NCI-H526 treated with DMSO at 0.1 percent for 48 hours (cell line): ENCODE results near the gene SLC12A5.
"Not testable (repeated sequence)": the region's sequence is repeated elsewhere in the genome, so short reads cannot be mapped to it uniquely, and the experiment has no call there.

Experiments
- DNase-seq: peaks from one replicate; lab custom pipeline; 2025; lab: John Stamatoyannopoulos, UW

Gene SLC12A5

DNA sequence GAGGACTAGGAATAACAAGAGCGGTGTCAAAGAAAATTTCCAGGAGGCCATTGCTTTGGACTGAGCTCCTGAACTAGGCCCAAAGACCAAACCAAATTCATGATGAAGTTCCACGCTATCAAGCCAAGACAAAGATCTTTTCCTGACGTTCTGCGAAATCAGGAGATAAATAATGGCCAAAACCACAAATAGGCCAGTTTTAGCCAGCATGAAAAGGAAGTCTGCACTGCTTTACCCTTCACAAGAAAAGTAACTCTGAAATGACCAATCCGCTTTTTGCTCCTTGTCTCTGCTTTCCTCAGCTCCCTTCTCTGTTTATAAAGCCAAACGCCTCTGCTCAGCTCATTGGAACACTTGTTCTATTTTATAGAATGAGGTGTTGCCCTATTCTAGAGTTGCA, 54.1 kb downstream of the SLC12A5 start:
- DNase-seq: no peak

DNA sequence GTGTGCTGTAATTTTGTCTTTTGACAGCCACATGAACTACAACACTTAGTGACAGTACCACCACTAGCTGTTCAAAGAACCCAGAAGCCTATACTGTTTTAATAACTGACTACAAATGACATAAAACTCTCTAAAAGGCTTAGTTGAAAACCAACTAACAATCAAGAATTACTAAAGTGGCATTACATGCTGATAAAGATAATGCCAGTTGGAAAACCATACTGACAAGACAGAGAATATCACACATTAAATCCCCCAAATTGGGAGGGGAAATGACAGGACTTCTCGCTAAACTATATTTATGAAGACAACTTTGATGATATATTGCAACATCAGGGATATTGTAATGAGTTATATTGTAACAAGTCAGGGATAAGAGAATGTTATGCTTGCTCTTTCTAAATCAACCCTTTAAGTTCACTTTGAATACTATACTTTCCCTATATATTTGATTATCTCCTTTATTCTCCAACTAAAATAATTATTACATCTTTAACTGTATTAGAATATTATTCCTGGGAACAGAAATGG, 54.6 kb downstream of the SLC12A5 start:
- no peak for DNase-seq

GRCh38 chr20:46084805-46085178, 55.8 kb downstream of the SLC12A5 start:
- DNase-seq: no peak

- no peak for DNase-seq
These were observed 56.3 kb downstream of the SLC12A5 start for GRCh38 chr20:46085179-46085851.

DNA sequence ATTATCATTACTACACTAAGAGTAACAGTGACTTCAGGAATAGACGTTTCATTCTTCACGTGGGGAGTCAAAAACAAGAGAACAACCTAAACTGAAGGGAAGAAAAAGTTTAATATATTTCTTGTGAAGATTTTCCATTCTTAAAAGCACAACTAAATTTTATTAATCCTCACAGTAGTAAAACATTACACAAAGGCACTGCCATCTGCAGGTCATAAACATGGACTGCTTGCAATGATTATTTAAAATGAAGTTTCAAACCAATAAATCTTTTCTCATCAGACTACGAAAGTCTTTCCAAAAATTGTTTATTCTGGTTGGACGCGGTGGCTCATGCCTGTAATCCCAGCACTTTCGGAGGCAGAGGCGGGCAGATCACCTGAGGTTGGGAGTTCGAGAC, 58.1 kb downstream of the SLC12A5 start:
- DNase-seq: no peak

DNA sequence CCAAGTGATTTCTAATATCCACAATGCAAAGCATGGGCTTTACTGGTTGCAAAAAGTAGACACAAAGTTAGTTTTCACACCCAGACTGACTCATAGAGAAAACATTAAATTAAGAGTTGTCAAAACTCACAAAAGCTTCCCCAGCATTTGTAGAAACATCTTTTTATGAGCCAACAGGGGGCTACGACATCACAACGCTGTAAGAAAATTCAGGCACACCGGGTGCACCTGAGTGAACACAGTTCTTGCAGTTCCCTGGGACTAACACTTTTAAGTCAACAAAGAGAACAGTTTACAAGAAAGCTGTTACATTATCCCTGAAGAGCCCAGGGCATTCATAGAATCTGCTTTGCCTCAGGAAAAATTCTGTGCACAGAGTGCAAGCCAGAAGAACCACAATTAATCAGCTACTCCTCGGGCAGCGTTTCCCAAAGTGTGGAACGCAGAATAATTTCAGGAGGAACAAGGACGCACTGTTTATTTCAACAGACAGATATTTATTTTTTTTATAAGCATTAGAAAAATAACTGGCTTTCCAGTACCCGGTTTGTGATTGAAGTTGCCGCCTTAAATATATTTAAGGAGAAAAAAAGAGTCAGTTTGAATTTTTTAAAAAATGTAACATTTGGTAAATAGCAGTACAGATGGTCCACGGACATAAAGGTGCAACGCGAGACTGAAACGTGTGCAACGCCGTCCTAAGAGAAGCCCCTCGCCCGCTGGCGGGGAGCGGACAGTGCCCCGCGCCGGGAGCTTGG, 59.6 kb downstream of the SLC12A5 start:
- peak; percentile 8 for DNase-seq

DNA sequence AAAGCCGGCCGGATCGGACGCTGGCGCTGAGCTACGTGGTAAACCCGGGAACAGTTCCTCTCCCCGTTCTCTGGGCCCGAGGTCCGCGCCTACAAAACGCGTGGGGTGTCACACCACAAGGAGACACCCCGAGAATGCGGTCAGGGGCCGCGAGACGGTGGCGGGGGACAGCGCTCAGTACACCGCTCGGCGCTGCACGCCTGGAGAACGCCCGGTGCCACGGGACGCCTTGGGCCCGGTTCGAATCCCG, 60.1 kb downstream of the SLC12A5 start:
- DNase-seq: no peak

- peak; percentile 95 for DNase-seq
These were observed 60.7 kb downstream of the SLC12A5 start, which contains the start of gene NCOA5 for GRCh38 chr20:46089417-46090388. Gene NCOA5, minus strand, starts transcription at chr20:46089962. Its CDS starts 10,538 bp downstream, at chr20:46079424.

GRCh38 chr20:46091622-46092535, 62.9 kb downstream of the SLC12A5 start:
- not testable (repeated sequence) for DNase-seq

- DNase-seq: no peak
These were observed 64.5 kb downstream of the SLC12A5 start for GRCh38 chr20:46093531-46093930.

GRCh38 chr20:46099491-46100287, 70.7 kb downstream of the SLC12A5 start:
- DNase-seq: no peak

DNA sequence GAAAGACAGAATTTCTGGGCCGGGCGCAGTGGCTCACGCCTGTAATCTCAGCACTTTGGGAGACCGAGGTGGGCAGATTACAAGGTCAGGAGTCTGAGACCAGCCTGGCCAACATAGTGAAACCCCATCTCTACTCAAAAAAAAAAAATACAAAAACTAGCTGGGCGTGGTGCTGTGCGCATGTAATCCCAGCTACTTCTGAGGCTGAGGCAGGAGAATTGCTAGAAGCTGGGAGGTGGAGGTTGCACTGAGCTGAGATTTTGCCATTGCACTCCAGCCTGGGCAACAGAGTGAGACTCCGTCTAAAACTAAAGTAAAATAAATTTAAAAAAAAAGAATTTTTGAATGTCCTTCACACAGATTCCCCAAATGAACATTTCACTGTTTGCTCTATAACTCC, 71.4 kb downstream of the SLC12A5 start:
- not testable (repeated sequence) for DNase-seq

DNA sequence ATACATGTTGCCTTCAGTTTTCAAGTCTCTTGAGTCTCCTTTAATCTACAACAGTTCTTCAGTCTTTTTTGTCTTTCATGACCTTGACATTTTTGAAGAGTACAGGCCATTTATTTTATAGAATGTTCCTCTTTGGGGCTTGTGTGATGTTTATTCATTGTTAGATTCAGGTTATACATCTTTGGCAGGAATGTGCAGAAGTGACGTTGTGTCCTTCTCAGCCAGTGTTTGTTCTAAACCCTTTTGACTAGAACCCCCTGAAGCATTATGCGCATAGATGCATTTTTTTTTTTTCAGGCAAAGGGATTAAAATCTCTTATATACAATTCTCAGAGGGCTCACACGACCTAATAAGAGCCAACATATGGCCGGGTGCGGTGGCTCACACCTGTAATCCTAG, 72.0 kb downstream of the SLC12A5 start:
- no peak for DNase-seq

DNA sequence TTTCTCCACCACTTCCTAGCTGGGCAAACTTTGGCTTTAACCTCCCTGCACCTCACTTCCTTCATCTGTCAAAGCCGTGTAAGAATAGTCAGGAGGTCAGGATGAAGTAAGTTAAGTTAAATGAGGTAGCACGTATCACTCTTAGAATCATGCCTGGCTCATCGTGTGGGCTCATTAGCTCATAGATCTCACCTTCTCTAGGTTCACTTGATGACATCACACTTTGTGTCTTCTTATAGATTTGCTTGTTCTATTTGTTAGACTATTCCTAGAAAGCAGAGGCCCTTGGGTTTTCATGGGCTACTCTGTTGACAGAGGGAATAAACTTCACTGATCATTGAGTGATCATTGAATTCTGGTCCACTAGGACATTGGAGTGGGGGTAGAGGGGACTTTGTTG, 72.9 kb downstream of the SLC12A5 start:
- no peak for DNase-seq

DNA sequence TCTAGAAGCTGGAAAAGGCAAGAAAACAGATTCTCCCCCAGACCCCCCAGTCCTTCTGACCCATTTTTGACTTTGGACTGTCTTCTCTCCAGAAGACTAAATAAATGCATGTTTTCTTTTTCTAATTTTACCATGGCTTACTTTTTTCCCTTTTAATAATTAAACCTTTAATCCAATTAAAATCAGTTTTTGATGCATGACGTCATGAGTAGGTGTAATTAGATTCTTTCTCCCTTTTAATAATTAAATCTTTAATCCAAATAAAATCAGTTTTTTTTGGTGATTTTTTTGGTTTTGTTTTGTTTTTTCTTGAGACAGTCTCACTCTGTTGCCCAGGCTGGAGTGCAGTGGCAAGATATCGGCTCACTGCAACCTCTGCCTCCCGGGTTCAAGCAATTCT, 73.9 kb downstream of the SLC12A5 start:
- no peak for DNase-seq

DNA sequence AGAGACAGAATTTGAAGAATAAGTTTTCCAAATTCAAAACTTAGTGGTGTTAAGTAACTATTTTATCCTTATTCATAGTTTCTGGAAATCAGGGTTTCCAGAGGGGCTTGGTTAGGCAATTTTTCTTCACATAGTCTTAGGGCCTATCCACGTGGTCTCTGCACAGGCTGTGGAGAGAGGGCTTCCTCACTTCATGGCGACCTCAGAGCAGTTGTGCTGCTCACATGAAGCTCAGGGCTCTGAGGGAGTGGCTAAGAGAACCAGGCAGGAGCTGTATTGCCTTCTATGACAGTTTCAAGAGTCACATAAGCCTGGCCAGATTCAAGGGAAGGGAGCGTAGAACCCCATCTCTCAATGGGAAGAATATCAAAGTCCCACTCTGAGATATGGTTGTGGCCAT, 75.2 kb downstream of the SLC12A5 start:
- DNase-seq: no peak

DNA sequence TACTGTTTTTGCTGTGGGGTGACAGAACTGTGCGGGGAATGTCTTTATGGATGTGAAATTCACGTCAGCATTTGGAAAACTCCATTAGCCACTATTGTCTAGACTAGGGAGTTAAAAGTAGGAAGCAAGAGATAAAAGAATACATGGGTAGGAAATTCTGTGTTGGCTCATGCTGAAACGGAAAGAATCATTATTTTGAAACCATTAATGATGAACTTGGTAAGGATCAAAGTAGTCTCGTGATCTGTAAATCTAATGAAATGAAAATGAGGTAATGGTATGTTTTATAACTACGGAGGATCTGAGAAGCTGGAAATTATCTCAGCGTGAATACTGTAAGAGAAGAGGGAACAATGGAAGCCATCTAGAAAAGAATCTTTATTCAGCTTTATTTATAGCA, 78.0 kb downstream of the SLC12A5 start:
- DNase-seq: no peak

DNA sequence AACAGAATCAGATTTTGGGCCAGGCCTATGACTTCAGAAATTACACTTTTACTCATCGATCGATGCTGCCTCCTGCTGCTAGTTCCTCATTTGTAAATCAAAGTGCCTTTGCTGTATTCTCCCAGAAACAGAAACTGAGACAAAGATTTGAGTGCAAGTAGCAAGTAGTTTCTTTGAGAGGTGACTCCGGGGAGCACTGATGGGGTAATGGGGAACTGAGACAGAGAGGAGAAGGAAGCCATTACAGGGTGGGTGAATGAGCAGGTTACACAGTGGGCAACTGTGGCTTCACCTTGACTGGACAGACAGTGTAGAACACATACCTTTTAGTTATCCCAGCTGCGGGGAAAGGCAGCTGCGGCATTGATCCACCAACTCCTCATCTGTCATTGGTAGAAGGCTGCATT, 79.4 kb downstream of the SLC12A5 start:
- no peak for DNase-seq

DNA sequence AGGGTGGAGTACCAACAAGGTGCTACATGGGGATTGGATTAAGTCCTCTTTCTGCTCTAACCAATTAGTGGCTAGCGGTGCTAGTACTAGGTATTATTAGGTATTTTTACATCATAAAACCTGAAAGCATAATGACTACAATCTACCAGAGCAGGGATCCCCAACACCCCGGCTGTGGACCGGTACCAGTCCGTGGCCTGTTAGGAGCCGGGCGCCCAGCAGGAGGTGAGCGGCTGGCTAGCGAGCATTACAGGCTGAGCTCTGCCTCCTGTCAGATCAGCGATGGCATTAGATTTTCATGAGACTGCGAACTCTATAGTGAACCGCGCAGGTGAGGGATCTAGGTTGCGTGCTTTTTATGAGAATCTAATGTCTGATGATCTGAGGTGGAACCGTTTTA, 80.0 kb downstream of the SLC12A5 start:
- DNase-seq: no peak
